ENCODE results near the gene TVP23C.

- TF ChIP-seq, protein P1, sequence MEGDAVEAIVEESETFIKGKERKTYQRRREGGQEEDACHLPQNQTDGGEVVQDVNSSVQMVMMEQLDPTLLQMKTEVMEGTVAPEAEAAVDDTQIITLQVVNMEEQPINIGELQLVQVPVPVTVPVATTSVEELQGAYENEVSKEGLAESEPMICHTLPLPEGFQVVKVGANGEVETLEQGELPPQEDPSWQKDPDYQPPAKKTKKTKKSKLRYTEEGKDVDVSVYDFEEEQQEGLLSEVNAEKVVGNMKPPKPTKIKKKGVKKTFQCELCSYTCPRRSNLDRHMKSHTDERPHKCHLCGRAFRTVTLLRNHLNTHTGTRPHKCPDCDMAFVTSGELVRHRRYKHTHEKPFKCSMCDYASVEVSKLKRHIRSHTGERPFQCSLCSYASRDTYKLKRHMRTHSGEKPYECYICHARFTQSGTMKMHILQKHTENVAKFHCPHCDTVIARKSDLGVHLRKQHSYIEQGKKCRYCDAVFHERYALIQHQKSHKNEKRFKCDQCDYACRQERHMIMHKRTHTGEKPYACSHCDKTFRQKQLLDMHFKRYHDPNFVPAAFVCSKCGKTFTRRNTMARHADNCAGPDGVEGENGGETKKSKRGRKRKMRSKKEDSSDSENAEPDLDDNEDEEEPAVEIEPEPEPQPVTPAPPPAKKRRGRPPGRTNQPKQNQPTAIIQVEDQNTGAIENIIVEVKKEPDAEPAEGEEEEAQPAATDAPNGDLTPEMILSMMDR (IDR thresholded peaks at IDR 0.05), result no peak
- no peak for TF ChIP-seq POLR2A (IDR thresholded peaks at IDR 0.05)
Observed at GRCh38 chr17:15490634-15491261, 72.5 kb downstream of the TVP23C start.

Measured in lower leg skin (tissue), 3 donors.